Neural cell (in vitro differentiated cells): ENCODE measurements around the gene SRRM2. TPM values are rescaled to one million over a fixed set of nuclear protein-coding genes. Genes with fewer than 3 reads are reported as not detected.

Source experiments
- H2AFZ ChIP-seq: fragments of 200-600, 300-800 bp; sonication (generic), shearing (Covaris generic); 2 replicates; pipeline ENCODE4 v1.6.0; 2014; ENCODE audit warnings: low read depth, mild to moderate bottlenecking, antibody characterized with exemption, low read length, moderate library complexity
- H3F3A ChIP-seq: fragments of 200-600 bp; shearing (Covaris generic); 2 replicates; pipeline ENCODE4 v1.6.1; 2016; ENCODE audit warnings: mild to moderate bottlenecking, moderate library complexity, mixed read lengths, antibody characterized with exemption, low read length; ENCODE audit not compliant: insufficient read depth, poor library complexity, severe bottlenecking
- H3K27ac ChIP-seq: fragments of 200-600, 300-800 bp; sonication (generic), shearing (Covaris generic); 2 replicates; pipeline ENCODE4 v1.5.1; 2014; ENCODE audit warnings: mild to moderate bottlenecking, low read length, moderate library complexity
- H3K27me3 ChIP-seq: fragments of 300-800, 200-600 bp; sonication (generic), shearing (Covaris generic); 2 replicates; pipeline ENCODE4 v1.6.0; 2014; ENCODE audit warnings: mild to moderate bottlenecking, low read depth, low read length, moderate library complexity; ENCODE audit not compliant: insufficient read depth
- H3K36me3 ChIP-seq: fragments of 300-800, 200-600 bp; sonication (generic), shearing (Covaris generic); 2 replicates; pipeline ENCODE4 v1.5.1; 2014; ENCODE audit warnings: mild to moderate bottlenecking, antibody characterized with exemption, low read length, moderate library complexity; ENCODE audit not compliant: insufficient read depth
- H3K4me2 ChIP-seq: fragments of 300-800, 200-600 bp; sonication (generic), shearing (Covaris generic); 2 replicates; pipeline ENCODE4 v1.6.0; 2014; ENCODE audit warnings: mild to moderate bottlenecking, low read length
- H3K4me3 ChIP-seq: fragments of 300-800, 200-600 bp; sonication (generic), shearing (Covaris generic); 2 replicates; pipeline ENCODE4 v1.5.1; 2014; ENCODE audit warnings: mild to moderate bottlenecking, low read length, moderate library complexity
- H3K79me2 ChIP-seq: fragments of 200-600 bp; shearing (Covaris generic); replicated peaks from 2 replicates; pipeline ENCODE4 v1.6.0; 2014; ENCODE audit warnings: mild to moderate bottlenecking, low read length, moderate library complexity; ENCODE audit not compliant: insufficient read depth
- H3K9ac ChIP-seq: fragments of 300-800, 200-600 bp; sonication (generic), shearing (Covaris generic); 2 replicates; pipeline ENCODE4 v1.6.1; 2016; ENCODE audit warnings: mild to moderate bottlenecking, low read length, mixed read lengths
- H3K9me2 ChIP-seq: fragments of 200-600 bp; shearing (Covaris generic); 2 replicates; pipeline ENCODE4 v1.6.1; 2016; ENCODE audit warnings: mild to moderate bottlenecking, low read length, mixed read lengths; ENCODE audit not compliant: insufficient read depth
- H3K9me3 ChIP-seq: fragments of 200-600, 300-800 bp; sonication (generic), shearing (Covaris generic); 2 replicates; pipeline ENCODE4 v1.6.1; 2016; ENCODE audit warnings: mild to moderate bottlenecking, mixed run types, low read length, moderate library complexity, mixed read lengths
- H4K20me1 ChIP-seq: fragments of 200-600 bp; shearing (Covaris generic); 2 replicates; pipeline ENCODE4 v1.6.1; 2016; ENCODE audit warnings: mild to moderate bottlenecking, mixed run types; ENCODE audit not compliant: insufficient read depth
- CTCF ChIP-seq: fragments of 450-650 bp; IDR thresholded peaks from 2 replicates; pipeline ENCODE4 v1.5.1; 2014; ENCODE audit warnings: antibody characterized with exemption, mild to moderate bottlenecking, moderate library complexity; ENCODE audit not compliant: poor library complexity, severe bottlenecking
- EP300 ChIP-seq: fragments of 450-650 bp; conservative IDR thresholded peaks from 2 replicates; pipeline ENCODE4 v1.6.1; 2014; ENCODE audit warnings: antibody characterized with exemption, mild to moderate bottlenecking, moderate library complexity; ENCODE audit not compliant: poor library complexity, severe bottlenecking
- EZH2 ChIP-seq: fragments of 200-600, 300-800 bp; shearing (Covaris generic), sonication (generic); IDR thresholded peaks from 2 replicates; pipeline ENCODE4 v1.6.1; 2014; ENCODE audit warnings: antibody characterized with exemption, low read length, borderline replicate concordance, mild to moderate bottlenecking; ENCODE audit not compliant: insufficient read depth, poor library complexity, severe bottlenecking
- MXI1 ChIP-seq: fragments of 450-650 bp; conservative IDR thresholded peaks from 2 replicates; pipeline ENCODE4 v1.6.1; 2014; ENCODE audit warnings: antibody characterized with exemption, mild to moderate bottlenecking; ENCODE audit not compliant: poor library complexity, severe bottlenecking
- POLR2AphosphoS5 ChIP-seq: IDR thresholded peaks from 2 replicates; pipeline ENCODE4 v1.6.1; 2012
- RAD21 ChIP-seq: fragments of 450-650 bp; conservative IDR thresholded peaks from 2 replicates; pipeline ENCODE4 v1.6.1; 2014; ENCODE audit warnings: antibody characterized with exemption, mild to moderate bottlenecking, moderate library complexity
- REST ChIP-seq: IDR thresholded peaks from 2 replicates; pipeline ENCODE4 v1.6.1; 2012; ENCODE audit warnings: borderline replicate concordance
- SMC3 ChIP-seq: fragments of 450-650 bp; conservative IDR thresholded peaks from 2 replicates; pipeline ENCODE4 v1.6.1; 2014; ENCODE audit warnings: antibody characterized with exemption, mild to moderate bottlenecking, moderate library complexity; ENCODE audit not compliant: poor library complexity
- TAF1 ChIP-seq: IDR thresholded peaks from 2 replicates; pipeline ENCODE4 v1.6.1; 2012; ENCODE audit warnings: low read depth
- polyA plus RNA-seq: library from polyadenylated mRNA; depleted of rRNA; stranded (reverse); fragments of >200 nt; gene quantifications from 2 replicates; pipeline ENCODE4 v1.2.3, GENCODE V29; 2014

Gene SRRM2
- polyA plus RNA-seq, 1 donor from 2014 or later = 40.0 TPM

GRCh38 chr16:2782583-2783351 lies 30.3 kb downstream of the SRRM2 start:
- Histone ChIP-seq H3K27ac (no peak overlapping the region), H3K9me3 (no peaks in the 10 kb centered on the region), H3K36me3 (no peaks in the 10 kb centered on the region), H3K79me2 (peaks cover 14% of the 10 kb centered on the region), H3K9me2 (no peaks in the 10 kb centered on the region), H4K20me1 (no peaks in the 10 kb centered on the region), H3K27me3 (no peaks in the 10 kb centered on the region), H2AFZ (no peak overlapping the region), H3K4me3 (no peak overlapping the region), H3F3A (no peaks in the 10 kb centered on the region), H3K9ac (no peak overlapping the region), H3K4me2 (no peak overlapping the region)
- TF ChIP-seq REST (no peak), EZH2 (no peak), EP300 (no peak), RAD21 (no peak), POLR2AphosphoS5 (no peak), MXI1 (no peak), SMC3 (no peak), TAF1 (no peak), CTCF (no peak)

- Histone ChIP-seq H3K79me2 (peaks cover 4% of the 10 kb centered on the region), H3F3A (no peaks in the 10 kb centered on the region), H3K36me3 (no peaks in the 10 kb centered on the region), H3K9me3 (no peaks in the 10 kb centered on the region), H3K9me2 (no peaks in the 10 kb centered on the region), H3K4me2 (no peak overlapping the region), H3K27ac (no peak overlapping the region), H2AFZ (no peak overlapping the region), H4K20me1 (no peaks in the 10 kb centered on the region), H3K27me3 (no peaks in the 10 kb centered on the region), H3K9ac (no peak overlapping the region), H3K4me3 (no peak overlapping the region)
- TF ChIP-seq SMC3 (no peak), CTCF (no peak), EZH2 (no peak)
These were observed 31.3 kb downstream of the SRRM2 start for GRCh38 chr16:2783581-2784357.
